Stomach (tissue), 9 donors: ENCODE data around the gene CSNK1E. TPM values are rescaled to one million over a fixed set of nuclear protein-coding genes. Genes with fewer than 3 reads are reported as not detected.

ENCODE experiments used
- DNase-seq, 2 donors: peaks; one replicate each; pipeline versions ENCODE4 v3.0.0 to v3.0.0-alpha.2; 2013 to 2019
- H3K27ac ChIP-seq, 5 donors: fragments of 200-600 bp in 4 of 5; sonication (generic) in 4 of 5; one replicate each; pipeline ENCODE4 v1.5.1; 2013 to 2019; ENCODE audit warnings: mild to moderate bottlenecking in 1 of 5, moderate library complexity in 1 of 5
- H3K27me3 ChIP-seq, 3 donors: fragments of 200-600 bp; sonication (generic); one replicate each; pipeline ENCODE4 v1.5.1; 2017 to 2019; ENCODE audit warnings: mixed run types in 1 of 3
- H3K36me3 ChIP-seq, 4 donors: fragments of 200-600 bp; sonication (generic); 1 replicate in 3 of 4; 2 replicates in 1 of 4; pipeline ENCODE4 v1.5.1; 2016 to 2019
- H3K4me1 ChIP-seq, 4 donors: fragments of 200-600 bp; sonication (generic); one replicate each; pipeline ENCODE4 v1.5.1; 2016 to 2019
- H3K4me3 ChIP-seq, 4 donors: fragments of 200-600 bp; sonication (generic) in 3 of 4; one replicate each; pipeline ENCODE4 v1.5.1; 2016 to 2019; ENCODE audit warnings: mild to moderate bottlenecking in 1 of 4
- H3K9me3 ChIP-seq, 4 donors: fragments of 200-600 bp; sonication (generic); one replicate each; pipeline ENCODE4 v1.5.1; 2016 to 2019
- EP300 ChIP-seq: sonication (generic); formaldehyde crosslinking; IDR thresholded peaks from one replicate; pipeline ENCODE4 v1.6.1; 2017; ENCODE audit warnings: antibody characterized with exemption
- POLR2A ChIP-seq, 4 donors: fragments of 450-650 bp; IDR thresholded peaks; one replicate each; pipeline ENCODE4 v1.6.1; 2016; ENCODE audit warnings: antibody characterized with exemption in 4 of 4, control low read depth in 2 of 4, mild to moderate bottlenecking in 1 of 4, moderate library complexity in 1 of 4
- POLR2AphosphoS5 ChIP-seq, 3 donors: sonication (generic); formaldehyde crosslinking; IDR thresholded peaks; one replicate each; pipeline ENCODE4 v1.6.1; 2016; ENCODE audit warnings: antibody characterized with exemption in 3 of 3
- WGBS, 5 donors: extraction: QIAGEN DNeasy Blood & Tissue Kit in 3 of 5; methylation state at CpG; one replicate each; pipeline versions ENCODE4 v1.1.5 to v1.1.7; 2013 to 2018; 5-methylcytosine and 5-hydroxymethylcytosine counted together
- intact Hi-C: fragments of 100-400 bp; cut with DNase I; formaldehyde crosslinking; loops from one replicate; pipeline ENCODE4 v1.15.1; 2023; ENCODE audit warnings: low total_unique reads
- polyA plus RNA-seq, 3 donors: library from polyadenylated mRNA; stranded (reverse); fragments of 200-250 nt; gene quantifications; one replicate each; pipeline ENCODE4 v1.2.3, GENCODE V29; 2013
- total RNA-seq, 5 donors: library from RNA; depleted of rRNA; stranded (reverse); fragments of >200 nt; gene quantifications; one replicate each; pipeline versions ENCODE4 v1.1.0 to v1.2.3, GENCODE V29; 2014 to 2016
- TF ChIP-seq, protein P1 (sequence below), 7 experiments: fragments of 450-650 bp in 4 of 7; fragments of 200-600 bp in 3 of 7; sonication (generic) in 3 of 7; IDR thresholded peaks; one replicate each; pipeline ENCODE4 v1.5.1; 2016 to 2019; ENCODE audit warnings: antibody characterized with exemption in 7 of 7, control low read depth in 2 of 7, mild to moderate bottlenecking in 1 of 7
- donor health status: healthy with polysubstance abuse.
- donor health status: Bipolar disorder and iron deficiency.
- donor health status: healthy.

Gene CSNK1E
- total and polyA plus RNA-seq, 8 donors, result 19.4 to 135 (median 68.1) TPM

DNA sequence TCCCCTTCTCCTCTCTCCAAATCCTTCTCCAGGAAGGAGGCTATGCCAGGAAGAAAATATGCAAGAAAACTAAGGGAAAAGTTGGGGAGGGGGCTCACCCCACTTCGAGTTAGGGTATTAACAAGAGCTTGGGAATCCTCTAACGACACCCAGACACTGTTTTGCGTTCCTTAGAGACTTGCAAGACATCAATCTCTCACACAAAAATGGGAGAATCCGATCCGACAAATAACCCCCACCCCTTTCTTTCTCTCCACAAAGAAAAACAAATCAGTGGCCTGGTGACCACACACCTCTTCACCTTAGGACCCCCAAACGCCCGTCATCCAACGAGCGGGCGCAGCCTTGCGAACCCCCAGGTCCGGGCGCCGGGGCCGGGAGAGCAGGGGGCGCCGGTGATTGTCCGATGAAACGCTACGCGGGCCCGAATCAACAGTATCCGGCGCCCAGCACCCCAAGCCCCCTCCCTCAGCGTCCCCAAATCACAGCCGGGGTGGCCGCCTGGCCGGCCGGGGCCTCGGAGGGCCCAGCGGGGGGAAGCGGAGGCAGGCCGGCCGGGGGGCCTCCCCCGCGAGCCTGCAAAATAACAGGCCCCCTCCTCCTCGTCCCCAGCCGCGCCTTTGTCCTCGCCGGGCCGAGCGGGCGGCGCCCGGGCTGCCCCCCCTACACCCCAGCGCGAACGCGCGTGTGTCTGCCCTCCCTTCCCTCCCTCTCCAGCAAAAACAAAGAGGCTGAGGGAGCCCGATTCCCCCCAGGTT lies 690 bp downstream of the CSNK1E start:
- peak; percentile 66 to 90 for DNase-seq
- peaks cover 3 to 21% (median 15%) of the 10 kb centered on the region in 4 donors for H3K36me3 ChIP-seq
- TF ChIP-seq POLR2AphosphoS5 (IDR thresholded peaks at IDR 0.05) (no peak), POLR2A (IDR thresholded peaks at IDR 0.05) (no peak), EP300 (no peak)
- TF ChIP-seq, protein P1, sequence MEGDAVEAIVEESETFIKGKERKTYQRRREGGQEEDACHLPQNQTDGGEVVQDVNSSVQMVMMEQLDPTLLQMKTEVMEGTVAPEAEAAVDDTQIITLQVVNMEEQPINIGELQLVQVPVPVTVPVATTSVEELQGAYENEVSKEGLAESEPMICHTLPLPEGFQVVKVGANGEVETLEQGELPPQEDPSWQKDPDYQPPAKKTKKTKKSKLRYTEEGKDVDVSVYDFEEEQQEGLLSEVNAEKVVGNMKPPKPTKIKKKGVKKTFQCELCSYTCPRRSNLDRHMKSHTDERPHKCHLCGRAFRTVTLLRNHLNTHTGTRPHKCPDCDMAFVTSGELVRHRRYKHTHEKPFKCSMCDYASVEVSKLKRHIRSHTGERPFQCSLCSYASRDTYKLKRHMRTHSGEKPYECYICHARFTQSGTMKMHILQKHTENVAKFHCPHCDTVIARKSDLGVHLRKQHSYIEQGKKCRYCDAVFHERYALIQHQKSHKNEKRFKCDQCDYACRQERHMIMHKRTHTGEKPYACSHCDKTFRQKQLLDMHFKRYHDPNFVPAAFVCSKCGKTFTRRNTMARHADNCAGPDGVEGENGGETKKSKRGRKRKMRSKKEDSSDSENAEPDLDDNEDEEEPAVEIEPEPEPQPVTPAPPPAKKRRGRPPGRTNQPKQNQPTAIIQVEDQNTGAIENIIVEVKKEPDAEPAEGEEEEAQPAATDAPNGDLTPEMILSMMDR (IDR thresholded peaks at IDR 0.05), result no peak
- H3K9me3 ChIP-seq, result no peaks in the 10 kb centered on the region
- H3K27me3 ChIP-seq, result no peaks in the 10 kb centered on the region
- peak overlapping the region; percentile 63 to 88 (median 76) for H3K4me3 ChIP-seq
- H3K27ac ChIP-seq, result peak overlapping the region; percentile 97 to 99 (median 98)
- WGBS, 5 donors, result 0 to 1% (median 0%) methylated on average over 23 to 52 of the region's 52 CpGs
- intact Hi-C loops, result no loop called here
- peaks cover 51 to 66% (median 59%) of the 10 kb centered on the region in 4 donors for H3K4me1 ChIP-seq

DNA sequence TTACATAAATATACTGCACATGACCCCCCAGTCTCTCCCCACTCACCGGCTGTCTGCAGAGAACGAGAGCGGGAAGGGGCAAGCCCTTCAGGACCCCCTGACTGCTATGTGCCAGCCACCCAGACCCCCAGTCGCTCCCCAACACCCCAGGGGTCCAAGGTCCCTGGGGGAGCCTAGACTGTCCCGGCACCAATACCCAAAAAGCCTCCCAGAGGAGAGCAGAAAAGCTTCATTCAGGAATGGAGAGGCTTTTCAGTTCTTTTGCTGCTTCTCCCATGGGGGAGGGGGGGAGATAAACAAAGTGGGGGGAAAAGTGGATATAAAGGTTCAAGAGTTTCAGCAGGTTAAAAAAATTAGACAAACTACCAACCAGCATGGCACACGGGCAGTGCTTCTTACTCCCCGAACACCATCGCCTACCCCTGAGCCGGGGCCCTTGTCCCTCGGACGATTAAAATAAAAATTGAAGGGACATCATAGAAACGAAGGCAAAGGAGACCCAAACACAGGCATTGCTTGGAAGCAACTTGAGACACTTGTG lies 1.3 kb downstream of the CSNK1E start:
- H3K9me3 ChIP-seq, result no peaks in the 10 kb centered on the region
- DNase-seq, result peak in 1 of 2 donors; percentile 62
- H3K4me3 ChIP-seq, result peak overlapping the region; percentile 63 to 88 (median 76)
- intact Hi-C loops, result no loop called here
- H3K27ac ChIP-seq, result peak overlapping the region; percentile 97 to 99 (median 98)
- WGBS, 5 donors, result 1 to 5% (median 4%) methylated on average over 12 of the region's 12 CpGs
- peaks cover 3 to 23% (median 15%) of the 10 kb centered on the region in 4 donors for H3K36me3 ChIP-seq
- H3K27me3 ChIP-seq, result no peaks in the 10 kb centered on the region
- peaks cover 58 to 73% (median 66%) of the 10 kb centered on the region in 4 donors for H3K4me1 ChIP-seq
- TF ChIP-seq POLR2AphosphoS5 (IDR thresholded peaks at IDR 0.05) (no peak), EP300 (no peak), POLR2A (IDR thresholded peaks at IDR 0.05) (no peak)
- TF ChIP-seq, protein P1 (IDR thresholded peaks at IDR 0.05), result no peak

DNA sequence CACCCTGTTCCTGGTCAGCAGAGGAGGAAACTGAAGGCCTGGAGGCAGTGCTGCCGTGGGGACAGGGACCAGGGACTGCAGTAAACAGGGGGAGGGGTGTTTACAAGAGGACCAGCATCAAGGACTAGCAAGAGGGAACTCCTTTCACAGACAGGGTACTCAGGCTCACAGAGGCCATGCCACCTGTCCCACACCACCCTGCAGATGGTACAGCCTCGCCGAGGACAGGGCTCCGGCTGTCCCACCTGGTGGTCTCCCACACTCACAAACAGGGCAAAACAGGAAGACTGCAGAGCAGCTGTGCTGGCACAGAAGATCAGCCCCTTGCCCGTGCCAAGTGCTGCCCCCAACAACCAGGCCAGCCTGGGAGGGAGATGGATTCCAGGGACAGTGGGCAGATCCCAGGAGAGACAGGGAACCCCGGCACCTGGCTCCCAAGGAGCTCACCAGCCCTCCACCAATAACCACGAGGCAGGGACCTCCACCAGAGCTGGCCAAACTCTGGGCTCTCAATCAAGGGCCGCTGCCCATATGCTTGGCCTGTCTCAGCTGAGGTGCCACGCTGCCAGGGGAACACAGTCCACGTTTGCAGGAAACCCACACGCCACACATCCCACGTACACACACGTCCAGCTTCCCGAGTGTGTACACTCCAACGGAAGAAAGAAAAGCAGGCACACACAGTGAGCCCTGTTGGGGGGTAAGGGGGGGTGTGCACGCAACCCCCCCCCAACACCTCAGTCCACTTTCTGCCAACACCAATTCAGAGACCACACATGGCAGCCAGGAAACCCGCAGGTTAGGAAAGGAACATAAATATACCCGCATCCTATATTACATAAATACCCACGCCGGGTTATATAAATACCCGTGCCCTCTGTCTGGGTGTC lies 2.1 kb downstream of the CSNK1E start:
- Histone ChIP-seq H3K36me3 (peaks cover 3 to 23% (median 17%) of the 10 kb centered on the region in 4 donors), H3K27me3 (no peaks in the 10 kb centered on the region), H3K4me1 (peaks cover 65 to 80% (median 73%) of the 10 kb centered on the region in 4 donors), H3K9me3 (no peaks in the 10 kb centered on the region), H3K4me3 (peak overlapping the region; percentile 63 to 88 (median 76)), H3K27ac (peak overlapping the region; percentile 97 to 99 (median 98))
- intact Hi-C loops, result no loop called here
- TF ChIP-seq POLR2AphosphoS5 (IDR thresholded peaks at IDR 0.05) (peak in 1 of 3 donors; percentile 51), EP300 (no peak)
- TF ChIP-seq, protein P1 (IDR thresholded peaks at IDR 0.05), result no peak
- DNase-seq, result peak; percentile 36 to 67
- WGBS, 5 donors, result 11 to 16% (median 15%) methylated on average over 16 to 21 of the region's 21 CpGs
